ENCODE data around the gene DAB2. TPM values are rescaled to one million over a fixed set of nuclear protein-coding genes. Genes with fewer than 3 reads are reported as not detected.

The DAB2 gene
- total RNA-seq, 4 donors from 2014 or later: 107 to 293 (median 247) TPM

- TF ChIP-seq CTCF (IDR thresholded peaks at IDR 0.05; ENCODE audit: low read depth): no peak
Measured at GRCh38 chr5:39440958-39441624, 16.3 kb upstream of the DAB2 start.

- no peak for TF ChIP-seq CTCF (IDR thresholded peaks at IDR 0.05; ENCODE audit: low read depth)
Measured at GRCh38 chr5:39440192-39440957, 15.6 kb upstream of the DAB2 start.

GRCh38 chr5:39439582-39440162, 14.9 kb upstream of the DAB2 start:
- no peak for TF ChIP-seq CTCF (IDR thresholded peaks at IDR 0.05; ENCODE audit: low read depth)

- no peak for TF ChIP-seq CTCF (IDR thresholded peaks at IDR 0.05; ENCODE audit: low read depth)
Measured at GRCh38 chr5:39437467-39437866, 12.7 kb upstream of the DAB2 start.

- TF ChIP-seq CTCF (IDR thresholded peaks at IDR 0.05; ENCODE audit: low read depth): no peak
Measured at GRCh38 chr5:39433848-39434247, 9.1 kb upstream of the DAB2 start.

GRCh38 chr5:39432696-39433530, 8.1 kb upstream of the DAB2 start:
- TF ChIP-seq CTCF (IDR thresholded peaks at IDR 0.05; ENCODE audit: low read depth): no peak

All from subcutaneous adipose tissue (tissue), 4 donors.